Smooth muscle cell (in vitro differentiated cells): ENCODE measurements around the gene SNX1. TPM values are rescaled to one million over a fixed set of nuclear protein-coding genes. Genes with fewer than 3 reads are reported as not detected.

Experiments
- DNase-seq: peaks from one replicate; lab custom pipeline; 2025; ENCODE audit not compliant: unreplicated experiment; lab: John Stamatoyannopoulos, UW
- H2AFZ ChIP-seq: fragments of 200-600 bp; sonication (generic); 2 replicates; pipeline ENCODE4 v1.6.0; 2016; ENCODE audit warnings: antibody characterized with exemption, low read depth, mild to moderate bottlenecking
- H3F3A ChIP-seq: fragments of 200-600 bp; sonication (generic); 2 replicates; pipeline ENCODE4 v1.6.0; 2017; ENCODE audit warnings: antibody characterized with exemption, low read depth
- H3K27ac ChIP-seq: fragments of 200-600 bp; sonication (generic); 2 replicates; pipeline ENCODE4 v1.5.1; 2016; ENCODE audit warnings: low read depth, mild to moderate bottlenecking
- H3K27me3 ChIP-seq: fragments of 200-600 bp; sonication (generic); 2 replicates; pipeline ENCODE4 v1.6.1; 2016; ENCODE audit warnings: low read depth, mild to moderate bottlenecking
- H3K36me3 ChIP-seq: fragments of 200-600 bp; sonication (generic); 2 replicates; pipeline ENCODE4 v1.5.1; 2016; ENCODE audit warnings: low read depth
- H3K4me1 ChIP-seq: fragments of 200-600 bp; sonication (generic); 2 replicates; pipeline ENCODE4 v1.5.1; 2016; ENCODE audit warnings: low read depth
- H3K4me2 ChIP-seq: fragments of 200-600 bp; sonication (generic); 2 replicates; pipeline ENCODE4 v1.6.0; 2016; ENCODE audit warnings: mild to moderate bottlenecking
- H3K4me3 ChIP-seq: fragments of 200-600 bp; sonication (generic); 2 replicates; pipeline ENCODE4 v1.5.1; 2016; ENCODE audit warnings: mild to moderate bottlenecking
- H3K79me2 ChIP-seq: fragments of 200-600 bp; sonication (generic); 2 replicates; pipeline ENCODE4 v1.6.0; 2016; ENCODE audit warnings: low read depth, mild to moderate bottlenecking
- H3K9ac ChIP-seq: fragments of 200-600 bp; sonication (generic); 2 replicates; pipeline ENCODE4 v1.6.0; 2016; ENCODE audit warnings: low read depth
- H3K9me3 ChIP-seq: fragments of 200-600 bp; sonication (generic); replicated peaks from 2 replicates; pipeline ENCODE4 v1.5.1; 2016; ENCODE audit warnings: low read depth
- H4K20me1 ChIP-seq: fragments of 200-600 bp; sonication (generic); 2 replicates; pipeline ENCODE4 v1.6.0; 2016; ENCODE audit warnings: low read depth
- WGBS: methylation state at CpG from one replicate; pipeline ENCODE4 v1.1.7; 2016; ENCODE audit warnings: low lambda C conversion rate; 5-methylcytosine and 5-hydroxymethylcytosine counted together
- polyA plus RNA-seq: library from polyadenylated mRNA; unstranded; fragments of >200 nt; fragmentation: Nextera tagmentation; extraction: Ambion mirVana; gene quantifications from 2 replicates; pipeline ENCODE4 v1.2.1, GENCODE V29; 2016
- small RNA-seq: library from RNA; depleted of rRNA; stranded (forward); fragments of <200 nt; gene quantifications from one replicate; pipeline ENCODE3, GENCODE V24; 2014
- total RNA-seq: library from RNA; depleted of rRNA; stranded (reverse); fragments of >200 nt; gene quantifications from 2 replicates; pipeline ENCODE4 v1.2.3, GENCODE V29; 2014
- TF ChIP-seq, protein P1 (sequence below): fragments of 200-600 bp; sonication (generic); IDR thresholded peaks from 2 replicates; pipeline ENCODE4 v1.5.1; 2017; ENCODE audit warnings: borderline replicate concordance, mild to moderate bottlenecking, antibody characterized with exemption; ENCODE audit not compliant: insufficient read depth, poor library complexity, severe bottlenecking

Gene SNX1
- total and polyA plus RNA-seq, 2 experiments from 2014 or later = 33.8 to 41.2 TPM

DNA sequence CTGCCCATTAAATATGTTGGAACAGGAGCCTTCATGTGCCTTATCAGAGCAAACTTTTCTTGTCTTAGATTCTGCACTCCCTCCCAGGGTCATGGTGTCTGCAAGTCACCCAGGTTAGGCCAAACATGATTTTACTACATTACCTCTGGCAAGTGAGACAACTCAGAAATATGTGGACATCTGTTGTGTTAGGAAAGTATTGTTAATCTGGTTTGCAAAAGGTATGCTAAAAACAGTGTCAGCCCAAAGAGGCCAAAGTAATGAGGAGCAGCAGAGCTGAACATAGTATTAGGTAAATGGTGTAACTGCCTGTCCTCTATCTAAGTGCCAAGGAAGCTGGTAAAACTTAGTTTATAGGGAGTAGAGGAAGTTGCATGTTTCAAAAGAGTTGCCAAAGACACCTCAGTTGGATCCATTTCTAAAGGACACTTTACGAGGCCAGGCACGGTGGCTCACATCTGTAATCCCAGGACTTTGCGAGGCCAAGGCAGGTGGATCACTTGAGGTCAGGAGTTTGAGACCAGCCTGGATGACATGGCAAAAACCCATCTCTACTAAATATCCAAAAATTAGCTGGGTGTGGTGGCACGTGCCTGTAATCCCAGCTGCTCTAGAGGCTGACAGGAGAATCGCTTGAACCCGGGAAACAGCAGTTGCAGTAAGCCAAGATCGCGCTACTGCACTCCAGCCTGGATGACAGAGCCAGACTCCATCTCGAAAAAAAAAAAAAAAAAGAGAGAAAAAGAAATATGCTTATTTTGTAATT, 89.5 kb downstream of the SNX1 start:
- H4K20me1 ChIP-seq = no peaks in the 10 kb centered on the region
- no peaks in the 10 kb centered on the region for H3K4me1 ChIP-seq
- TF ChIP-seq, protein P1, sequence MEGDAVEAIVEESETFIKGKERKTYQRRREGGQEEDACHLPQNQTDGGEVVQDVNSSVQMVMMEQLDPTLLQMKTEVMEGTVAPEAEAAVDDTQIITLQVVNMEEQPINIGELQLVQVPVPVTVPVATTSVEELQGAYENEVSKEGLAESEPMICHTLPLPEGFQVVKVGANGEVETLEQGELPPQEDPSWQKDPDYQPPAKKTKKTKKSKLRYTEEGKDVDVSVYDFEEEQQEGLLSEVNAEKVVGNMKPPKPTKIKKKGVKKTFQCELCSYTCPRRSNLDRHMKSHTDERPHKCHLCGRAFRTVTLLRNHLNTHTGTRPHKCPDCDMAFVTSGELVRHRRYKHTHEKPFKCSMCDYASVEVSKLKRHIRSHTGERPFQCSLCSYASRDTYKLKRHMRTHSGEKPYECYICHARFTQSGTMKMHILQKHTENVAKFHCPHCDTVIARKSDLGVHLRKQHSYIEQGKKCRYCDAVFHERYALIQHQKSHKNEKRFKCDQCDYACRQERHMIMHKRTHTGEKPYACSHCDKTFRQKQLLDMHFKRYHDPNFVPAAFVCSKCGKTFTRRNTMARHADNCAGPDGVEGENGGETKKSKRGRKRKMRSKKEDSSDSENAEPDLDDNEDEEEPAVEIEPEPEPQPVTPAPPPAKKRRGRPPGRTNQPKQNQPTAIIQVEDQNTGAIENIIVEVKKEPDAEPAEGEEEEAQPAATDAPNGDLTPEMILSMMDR = no peak
- H3K36me3 ChIP-seq = no peaks in the 10 kb centered on the region
- H3K4me2 ChIP-seq = no peak overlapping the region
- H3K79me2 ChIP-seq = no peaks in the 10 kb centered on the region
- H3F3A ChIP-seq = no peaks in the 10 kb centered on the region
- no peaks in the 10 kb centered on the region for H3K9me3 ChIP-seq
- DNase-seq = no peak
- no peak overlapping the region for H3K9ac ChIP-seq
- H3K4me3 ChIP-seq = no peak overlapping the region
- H3K27me3 ChIP-seq = no peaks in the 10 kb centered on the region
- H2AFZ ChIP-seq = no peak overlapping the region
- H3K27ac ChIP-seq = no peak overlapping the region
- WGBS = 87% methylated on average over 9 of the region's 9 CpGs

GRCh38 chr15:64187396-64188191, 91.8 kb downstream of the SNX1 start:
- H4K20me1 ChIP-seq = no peaks in the 10 kb centered on the region
- 85% methylated on average over 2 of the region's 2 CpGs for WGBS
- H3K4me1 ChIP-seq = peaks cover 12% of the 10 kb centered on the region
- no peak for DNase-seq
- no peak overlapping the region for H2AFZ ChIP-seq
- TF ChIP-seq, protein P1 = no peak
- H3K36me3 ChIP-seq = no peaks in the 10 kb centered on the region
- H3K27me3 ChIP-seq = no peaks in the 10 kb centered on the region
- no peaks in the 10 kb centered on the region for H3K79me2 ChIP-seq
- peak overlapping the region; percentile 72 for H3K27ac ChIP-seq
- H3K9ac ChIP-seq = no peak overlapping the region
- H3K9me3 ChIP-seq = no peaks in the 10 kb centered on the region
- no peak overlapping the region for H3K4me2 ChIP-seq
- no peaks in the 10 kb centered on the region for H3F3A ChIP-seq
- H3K4me3 ChIP-seq = no peak overlapping the region

Small RNA genes lying within 50 kb of the gene (small RNA-seq; reads per million reads assigned to genes)
- not detected for gene RF00019

Other genes starting within 250 kb of the SNX1 start
- gene DAPK2, start 49.5 kb upstream of the SNX1 start, total RNA-seq = not detected in 2 replicates
- gene DAPK2, start 49.5 kb upstream of the SNX1 start, polyA plus RNA-seq = not detected in 2 replicates
- 123 and 130 TPM in 2 replicates for gene CIAO2A, start 2.1 kb upstream of the SNX1 start, total RNA-seq
- gene CIAO2A, start 2.1 kb upstream of the SNX1 start, polyA plus RNA-seq = 110 and 117 TPM in 2 replicates
- gene SNX22, start 55.7 kb downstream of the SNX1 start, total RNA-seq = 0.67 TPM in 1 of 2 replicates, not detected in the other
- 1.8 and 1.9 TPM in 2 replicates for gene SNX22, start 55.7 kb downstream of the SNX1 start, polyA plus RNA-seq
- 880 and 890 TPM in 2 replicates for gene PPIB, start 67.0 kb downstream of the SNX1 start, total RNA-seq
- 1,549 and 1,897 TPM in 2 replicates for gene PPIB, start 67.0 kb downstream of the SNX1 start, polyA plus RNA-seq